Breast epithelium (tissue), 3 donors: ENCODE measurements around the gene YDJC.

ENCODE experiments used
- POLR2A ChIP-seq: fragments of 450-650 bp; IDR thresholded peaks from one replicate; pipeline ENCODE4 v1.6.1; 2016; ENCODE audit warnings: antibody characterized with exemption, mild to moderate bottlenecking, moderate library complexity
- POLR2AphosphoS5 ChIP-seq, 3 donors: sonication (generic); formaldehyde crosslinking; IDR thresholded peaks; one replicate each; pipeline ENCODE4 v1.6.1; 2017; ENCODE audit warnings: antibody characterized with exemption in 3 of 3
- TF ChIP-seq, protein P1 (sequence below), 3 donors: fragments of 450-650 bp; IDR thresholded peaks; one replicate each; pipeline ENCODE4 v1.5.1; 2016 to 2017; ENCODE audit warnings: antibody characterized with exemption in 3 of 3, mild to moderate bottlenecking in 3 of 3, moderate library complexity in 3 of 3

GRCh38 chr22:21594865-21595452, 34.9 kb downstream of the YDJC start:
- TF ChIP-seq POLR2AphosphoS5 (IDR thresholded peaks at IDR 0.05) = no peak
- TF ChIP-seq, protein P1, sequence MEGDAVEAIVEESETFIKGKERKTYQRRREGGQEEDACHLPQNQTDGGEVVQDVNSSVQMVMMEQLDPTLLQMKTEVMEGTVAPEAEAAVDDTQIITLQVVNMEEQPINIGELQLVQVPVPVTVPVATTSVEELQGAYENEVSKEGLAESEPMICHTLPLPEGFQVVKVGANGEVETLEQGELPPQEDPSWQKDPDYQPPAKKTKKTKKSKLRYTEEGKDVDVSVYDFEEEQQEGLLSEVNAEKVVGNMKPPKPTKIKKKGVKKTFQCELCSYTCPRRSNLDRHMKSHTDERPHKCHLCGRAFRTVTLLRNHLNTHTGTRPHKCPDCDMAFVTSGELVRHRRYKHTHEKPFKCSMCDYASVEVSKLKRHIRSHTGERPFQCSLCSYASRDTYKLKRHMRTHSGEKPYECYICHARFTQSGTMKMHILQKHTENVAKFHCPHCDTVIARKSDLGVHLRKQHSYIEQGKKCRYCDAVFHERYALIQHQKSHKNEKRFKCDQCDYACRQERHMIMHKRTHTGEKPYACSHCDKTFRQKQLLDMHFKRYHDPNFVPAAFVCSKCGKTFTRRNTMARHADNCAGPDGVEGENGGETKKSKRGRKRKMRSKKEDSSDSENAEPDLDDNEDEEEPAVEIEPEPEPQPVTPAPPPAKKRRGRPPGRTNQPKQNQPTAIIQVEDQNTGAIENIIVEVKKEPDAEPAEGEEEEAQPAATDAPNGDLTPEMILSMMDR (IDR thresholded peaks at IDR 0.05) = no peak
- TF ChIP-seq POLR2A = no peak
